ENCODE data around the gene IFI27L1. TPM values are rescaled to one million over a fixed set of nuclear protein-coding genes. Genes with fewer than 3 reads are reported as not detected.

IFI27L1 gene
- total RNA-seq, 1 donor from 2014 or later = 40.2 TPM

DNA sequence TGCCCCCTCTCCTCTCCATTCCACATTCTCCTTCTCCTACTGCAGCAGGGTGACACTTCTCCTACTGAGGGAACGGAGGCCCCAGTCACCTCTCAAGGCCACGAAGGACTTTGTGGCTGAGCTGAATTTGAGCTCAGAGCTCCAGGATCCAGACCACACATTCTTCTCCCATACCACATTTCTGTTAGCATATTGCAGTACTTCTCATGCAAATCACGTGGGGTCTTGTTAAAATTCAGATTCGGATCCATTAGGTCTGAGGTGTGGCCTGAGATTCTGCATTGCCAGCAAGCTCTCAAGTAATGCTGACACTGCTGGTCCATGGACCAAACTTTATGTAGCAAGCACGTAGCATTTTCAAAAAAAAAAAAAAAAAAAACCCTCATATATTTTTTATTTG is 57.9 kb downstream of the IFI27L1 start:
- no peak for TF ChIP-seq CTCF (conservative IDR thresholded peaks at IDR 0.05; ENCODE audit: low read depth, low read length)
- no peak overlapping the region for H3K4me3 ChIP-seq (ENCODE audit: low read depth, low read length)
- DNase-seq (ENCODE audit: low read depth) = no peak

DNA sequence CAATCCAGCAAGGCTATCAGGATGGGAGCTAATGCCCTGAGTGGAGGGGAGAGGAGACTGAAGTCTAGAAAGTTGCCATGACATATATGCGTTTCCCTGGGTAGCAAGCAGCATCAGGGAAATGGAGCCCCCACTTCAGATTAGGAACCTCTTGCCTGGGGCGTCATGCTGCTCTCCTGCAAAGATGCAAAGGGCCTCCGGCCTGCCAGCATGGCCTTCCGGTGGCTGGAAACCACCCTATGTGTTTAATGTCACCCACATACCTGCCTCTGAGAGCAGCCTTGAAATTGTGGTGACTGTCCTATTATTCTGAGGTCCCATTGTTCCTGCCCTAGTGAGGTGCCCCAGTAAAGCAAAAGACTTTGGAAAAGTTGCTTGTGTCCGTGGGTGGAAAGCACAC is 58.3 kb downstream of the IFI27L1 start:
- TF ChIP-seq CTCF (conservative IDR thresholded peaks at IDR 0.05; ENCODE audit: low read depth, low read length) = no peak
- no peak overlapping the region for H3K4me3 ChIP-seq (ENCODE audit: low read depth, low read length)
- DNase-seq (ENCODE audit: low read depth) = no peak

DNA sequence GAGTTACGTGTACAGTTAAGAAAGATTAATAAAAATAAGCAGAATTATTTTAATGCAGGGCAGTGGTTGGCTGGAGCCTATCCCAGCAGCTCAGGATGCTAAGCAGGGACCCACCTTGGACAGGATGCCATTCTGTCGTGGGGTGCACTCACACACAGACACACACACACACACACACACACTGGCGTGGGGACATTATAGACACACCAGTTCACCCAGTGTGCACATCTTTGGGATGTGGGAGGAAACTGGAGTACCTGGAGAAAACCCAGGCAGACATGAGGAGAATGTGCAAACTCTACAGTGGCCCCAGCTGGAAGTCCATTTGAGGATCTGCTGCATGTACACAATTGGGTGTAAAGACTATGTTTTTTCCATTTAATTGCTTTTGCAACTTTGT is 61.1 kb downstream of the IFI27L1 start:
- no peak for TF ChIP-seq CTCF (conservative IDR thresholded peaks at IDR 0.05; ENCODE audit: low read depth, low read length)
- DNase-seq (ENCODE audit: low read depth) = no peak
- no peak overlapping the region for H3K4me3 ChIP-seq (ENCODE audit: low read depth, low read length)

DNA sequence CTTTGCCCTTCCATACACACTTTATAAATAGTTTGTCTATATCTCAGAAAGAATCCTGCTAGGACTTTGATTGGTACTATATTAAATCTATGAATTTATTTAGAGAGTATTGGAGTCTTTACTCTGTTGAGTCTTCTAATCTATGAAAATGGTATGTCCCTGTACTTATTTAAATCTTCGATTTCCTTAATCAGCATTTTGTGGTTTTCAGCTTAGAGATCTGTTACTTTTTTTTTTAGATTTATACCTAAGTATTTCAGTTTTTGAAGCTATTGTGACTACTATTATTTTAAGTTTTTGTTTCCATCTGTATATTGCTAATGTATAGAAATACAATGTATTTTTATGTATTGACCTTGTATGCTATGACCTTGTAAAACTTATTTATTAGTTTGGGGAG is 61.7 kb downstream of the IFI27L1 start:
- H3K4me3 ChIP-seq (ENCODE audit: low read depth, low read length) = no peak overlapping the region
- no peak for TF ChIP-seq CTCF (conservative IDR thresholded peaks at IDR 0.05; ENCODE audit: low read depth, low read length)
- DNase-seq (ENCODE audit: low read depth) = no peak

GRCh38 chr14:94143239-94143638 is 62.1 kb downstream of the IFI27L1 start:
- TF ChIP-seq CTCF (conservative IDR thresholded peaks at IDR 0.05; ENCODE audit: low read depth, low read length) = peak; percentile 56
- DNase-seq (ENCODE audit: low read depth) = no peak
- H3K4me3 ChIP-seq (ENCODE audit: low read depth, low read length) = no peak overlapping the region

GRCh38 chr14:94143711-94144110 is 62.6 kb downstream of the IFI27L1 start:
- no peak for DNase-seq (ENCODE audit: low read depth)
- no peak overlapping the region for H3K4me3 ChIP-seq (ENCODE audit: low read depth, low read length)
- no peak for TF ChIP-seq CTCF (conservative IDR thresholded peaks at IDR 0.05; ENCODE audit: low read depth, low read length)

GRCh38 chr14:94144765-94145164 is 63.7 kb downstream of the IFI27L1 start:
- no peak overlapping the region for H3K4me3 ChIP-seq (ENCODE audit: low read depth, low read length)
- TF ChIP-seq CTCF (conservative IDR thresholded peaks at IDR 0.05; ENCODE audit: low read depth, low read length) = no peak
- no peak for DNase-seq (ENCODE audit: low read depth)
